COLO668 (cell line): Measurements from ENCODE around the gene KSR2.
"Not testable (repeated sequence)": the region's sequence is repeated elsewhere in the genome, so short reads cannot be mapped to it uniquely, and the experiment has no call there.

Source experiments
- DNase-seq: peaks from one replicate; lab custom pipeline; 2025; ENCODE audit not compliant: unreplicated experiment; lab: John Stamatoyannopoulos, UW

KSR2 gene

GRCh38 chr12:117860111-117860510 lies 108.7 kb downstream of the KSR2 start:
- DNase-seq: no peak

- peak; percentile 50 for DNase-seq
Observed at GRCh38 chr12:117857632-117858612, 110.9 kb downstream of the KSR2 start.

- DNase-seq: not testable (repeated sequence)
Observed at GRCh38 chr12:117857139-117857538, 111.7 kb downstream of the KSR2 start.

GRCh38 chr12:117855165-117855564 lies 113.6 kb downstream of the KSR2 start:
- no peak for DNase-seq

GRCh38 chr12:117854339-117855012 lies 114.3 kb downstream of the KSR2 start:
- DNase-seq: peak; percentile 69

- peak; percentile 57 for DNase-seq
Observed at GRCh38 chr12:117853600-117853999, 115.2 kb downstream of the KSR2 start.

- peak; percentile 14 for DNase-seq
Observed at GRCh38 chr12:117850048-117850447, 118.7 kb downstream of the KSR2 start.

- DNase-seq: no peak
Observed at GRCh38 chr12:117847371-117847770, 121.4 kb downstream of the KSR2 start.

- no peak for DNase-seq
Observed at GRCh38 chr12:117845271-117845904, 123.4 kb downstream of the KSR2 start.

- no peak for DNase-seq
Observed at GRCh38 chr12:117844114-117844830, 124.5 kb downstream of the KSR2 start.

GRCh38 chr12:117842630-117843029 lies 126.2 kb downstream of the KSR2 start:
- no peak for DNase-seq

GRCh38 chr12:117842220-117842619 lies 126.6 kb downstream of the KSR2 start:
- no peak for DNase-seq

GRCh38 chr12:117837737-117838050 lies 131.1 kb downstream of the KSR2 start:
- DNase-seq: no peak

GRCh38 chr12:117836999-117837736 lies 131.6 kb downstream of the KSR2 start:
- peak; percentile 72 for DNase-seq

GRCh38 chr12:117836476-117836875 lies 132.3 kb downstream of the KSR2 start:
- DNase-seq: no peak

GRCh38 chr12:117835156-117835555 lies 133.6 kb downstream of the KSR2 start:
- no peak for DNase-seq

GRCh38 chr12:117832459-117833457 lies 136.0 kb downstream of the KSR2 start:
- DNase-seq: no peak

GRCh38 chr12:117830471-117830870 lies 138.3 kb downstream of the KSR2 start:
- DNase-seq: no peak

GRCh38 chr12:117829108-117829507 lies 139.7 kb downstream of the KSR2 start:
- no peak for DNase-seq
